Lower lobe of right lung (tissue), 2 donors: ENCODE measurements around the gene S100A6. TPM values are rescaled to one million over a fixed set of nuclear protein-coding genes. Genes with fewer than 3 reads are reported as not detected.
A peak's percentile ranks its signal among the peaks of the same experiment; 100 is the strongest.

Experiments
- ATAC-seq, 2 donors: fragments of 200-7000 bp; cut with Tn5 transposase; one replicate each; pipeline ENCODE4 v1.9.1; 2020 to 2022; ENCODE audit warnings: mild to moderate bottlenecking in 2 of 2, moderate library complexity in 2 of 2
- DNase-seq: peaks from one replicate; pipeline ENCODE4 v3.0.0-alpha.2; 2020
- H3K27ac ChIP-seq: fragments of 200-600 bp; one replicate; pipeline ENCODE4 v1.8.0; 2022
- H3K27me3 ChIP-seq: fragments of 200-600 bp; one replicate; pipeline ENCODE4 v1.8.0; 2022; ENCODE audit warnings: low read depth
- H3K36me3 ChIP-seq: fragments of 200-600 bp; one replicate; pipeline ENCODE4 v1.8.0; 2022; ENCODE audit warnings: mild to moderate bottlenecking
- H3K4me1 ChIP-seq: fragments of 200-600 bp; one replicate; pipeline ENCODE4 v1.8.0; 2022
- H3K4me3 ChIP-seq: fragments of 200-600 bp; one replicate; pipeline ENCODE4 v1.8.0; 2022; ENCODE audit warnings: mild to moderate bottlenecking
- H3K9me3 ChIP-seq: fragments of 200-600 bp; one replicate; pipeline ENCODE4 v1.8.0; 2022
- intact Hi-C: fragments of 100-400 bp; cut with DNase I; formaldehyde crosslinking; loops from one replicate; pipeline ENCODE4 v1.11.0; 2022
- total RNA-seq: library from RNA; stranded (reverse); fragmentation: NEBNext Ultra II Directional; extraction: Animal tissue kit (Norgen Biotek cat#: 25700); gene quantifications from one replicate; pipeline ENCODE4 v1.2.1, GENCODE V29; 2021
- TF ChIP-seq, protein P1 (sequence below): fragments of 200-600 bp; IDR thresholded peaks from one replicate; pipeline ENCODE4 v1.8.0; 2022; ENCODE audit warnings: antibody characterized with exemption, mild to moderate bottlenecking
- donor health status: DM: no; HTN: yes; CAD: no; lungs with severe emphysema.

Gene S100A6
- total RNA-seq, 1 donor from 2014 or later, result 1,109 TPM

DNA sequence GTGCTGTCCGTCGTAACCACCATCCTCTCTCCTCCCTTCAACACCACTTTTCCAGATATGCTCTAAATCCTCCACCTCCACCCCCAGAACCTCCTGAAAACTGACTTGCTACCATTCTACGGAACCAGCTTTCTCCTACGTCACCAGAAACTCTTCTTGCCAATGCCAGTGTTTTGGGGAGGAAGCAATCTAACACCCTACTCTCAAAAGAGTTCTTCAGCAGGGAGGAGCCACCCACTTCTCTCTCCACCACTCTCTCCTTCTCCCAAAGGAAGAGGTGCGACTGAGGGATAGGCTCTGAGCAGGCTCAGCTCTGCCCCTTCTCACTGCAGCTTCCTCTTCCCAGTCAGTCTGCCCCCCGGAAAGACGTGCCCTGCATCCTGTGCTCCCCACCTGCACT lies 35.9 kb upstream of the S100A6 start:
- no peak for DNase-seq
- H3K27ac ChIP-seq, result no peak overlapping the region
- H3K36me3 ChIP-seq, result no peaks in the 10 kb centered on the region
- no peaks in the 10 kb centered on the region for H3K27me3 ChIP-seq
- H3K9me3 ChIP-seq, result no peaks in the 10 kb centered on the region
- no peak overlapping the region for H3K4me3 ChIP-seq
- TF ChIP-seq, protein P1, sequence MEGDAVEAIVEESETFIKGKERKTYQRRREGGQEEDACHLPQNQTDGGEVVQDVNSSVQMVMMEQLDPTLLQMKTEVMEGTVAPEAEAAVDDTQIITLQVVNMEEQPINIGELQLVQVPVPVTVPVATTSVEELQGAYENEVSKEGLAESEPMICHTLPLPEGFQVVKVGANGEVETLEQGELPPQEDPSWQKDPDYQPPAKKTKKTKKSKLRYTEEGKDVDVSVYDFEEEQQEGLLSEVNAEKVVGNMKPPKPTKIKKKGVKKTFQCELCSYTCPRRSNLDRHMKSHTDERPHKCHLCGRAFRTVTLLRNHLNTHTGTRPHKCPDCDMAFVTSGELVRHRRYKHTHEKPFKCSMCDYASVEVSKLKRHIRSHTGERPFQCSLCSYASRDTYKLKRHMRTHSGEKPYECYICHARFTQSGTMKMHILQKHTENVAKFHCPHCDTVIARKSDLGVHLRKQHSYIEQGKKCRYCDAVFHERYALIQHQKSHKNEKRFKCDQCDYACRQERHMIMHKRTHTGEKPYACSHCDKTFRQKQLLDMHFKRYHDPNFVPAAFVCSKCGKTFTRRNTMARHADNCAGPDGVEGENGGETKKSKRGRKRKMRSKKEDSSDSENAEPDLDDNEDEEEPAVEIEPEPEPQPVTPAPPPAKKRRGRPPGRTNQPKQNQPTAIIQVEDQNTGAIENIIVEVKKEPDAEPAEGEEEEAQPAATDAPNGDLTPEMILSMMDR, result no peak
- intact Hi-C loops, result no loop called here
- ATAC-seq, result no peak
- peaks cover 42% of the 10 kb centered on the region for H3K4me1 ChIP-seq

DNA sequence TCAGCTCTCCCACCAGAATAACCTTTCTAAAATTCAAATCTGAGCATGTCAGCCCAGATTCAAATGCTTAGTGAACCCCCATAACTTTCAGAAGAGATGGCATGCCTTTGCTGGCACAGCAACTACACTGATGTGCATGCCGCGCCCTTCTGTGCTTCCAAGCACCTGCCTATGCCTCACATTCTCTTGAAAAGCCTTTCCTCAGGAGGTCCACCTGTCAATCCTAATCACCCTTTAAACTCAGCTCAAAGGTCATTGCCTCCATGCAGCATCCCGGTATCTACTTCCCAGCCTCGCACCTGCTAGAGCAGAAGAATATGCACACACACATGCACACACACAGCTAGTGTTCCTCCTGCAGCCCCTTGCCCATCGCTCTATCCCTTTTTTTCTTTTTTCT lies 35.1 kb upstream of the S100A6 start:
- TF ChIP-seq, protein P1, result no peak
- no peak overlapping the region for H3K27ac ChIP-seq
- no peaks in the 10 kb centered on the region for H3K36me3 ChIP-seq
- no peak for ATAC-seq
- intact Hi-C loops, result no loop called here
- no peaks in the 10 kb centered on the region for H3K27me3 ChIP-seq
- H3K4me3 ChIP-seq, result no peak overlapping the region
- no peak for DNase-seq
- H3K4me1 ChIP-seq, result peaks cover 48% of the 10 kb centered on the region
- H3K9me3 ChIP-seq, result no peaks in the 10 kb centered on the region

DNA sequence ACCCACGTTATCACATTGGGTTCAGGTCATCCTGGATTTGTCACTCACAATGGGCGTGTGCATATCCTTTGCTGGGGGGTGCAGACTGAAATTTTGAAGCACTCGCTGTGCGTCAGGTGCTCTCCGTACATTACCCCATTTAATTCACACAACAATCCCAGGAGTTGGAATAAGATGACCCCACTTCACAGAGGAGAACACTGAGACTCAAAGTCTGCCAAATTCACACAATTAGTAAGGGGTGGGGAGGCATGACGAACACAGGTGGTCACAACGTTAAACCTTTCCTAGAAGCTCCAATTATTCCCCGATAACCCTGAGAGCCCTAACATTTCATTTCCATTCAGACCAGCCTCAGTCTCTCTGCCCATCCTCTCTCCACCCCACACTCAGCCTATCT lies 33.7 kb upstream of the S100A6 start:
- no peak overlapping the region for H3K27ac ChIP-seq
- DNase-seq, result no peak
- no peaks in the 10 kb centered on the region for H3K27me3 ChIP-seq
- intact Hi-C loops, result loop anchor here (5.0 to 10.0 kb wide), 2 partner anchors 37 to 55 kb away; no protein-coding TSS in a partner anchor
- H3K9me3 ChIP-seq, result no peaks in the 10 kb centered on the region
- TF ChIP-seq, protein P1, result no peak
- no peak overlapping the region for H3K4me3 ChIP-seq
- ATAC-seq, result no peak
- no peaks in the 10 kb centered on the region for H3K36me3 ChIP-seq
- H3K4me1 ChIP-seq, result peaks cover 60% of the 10 kb centered on the region

DNA sequence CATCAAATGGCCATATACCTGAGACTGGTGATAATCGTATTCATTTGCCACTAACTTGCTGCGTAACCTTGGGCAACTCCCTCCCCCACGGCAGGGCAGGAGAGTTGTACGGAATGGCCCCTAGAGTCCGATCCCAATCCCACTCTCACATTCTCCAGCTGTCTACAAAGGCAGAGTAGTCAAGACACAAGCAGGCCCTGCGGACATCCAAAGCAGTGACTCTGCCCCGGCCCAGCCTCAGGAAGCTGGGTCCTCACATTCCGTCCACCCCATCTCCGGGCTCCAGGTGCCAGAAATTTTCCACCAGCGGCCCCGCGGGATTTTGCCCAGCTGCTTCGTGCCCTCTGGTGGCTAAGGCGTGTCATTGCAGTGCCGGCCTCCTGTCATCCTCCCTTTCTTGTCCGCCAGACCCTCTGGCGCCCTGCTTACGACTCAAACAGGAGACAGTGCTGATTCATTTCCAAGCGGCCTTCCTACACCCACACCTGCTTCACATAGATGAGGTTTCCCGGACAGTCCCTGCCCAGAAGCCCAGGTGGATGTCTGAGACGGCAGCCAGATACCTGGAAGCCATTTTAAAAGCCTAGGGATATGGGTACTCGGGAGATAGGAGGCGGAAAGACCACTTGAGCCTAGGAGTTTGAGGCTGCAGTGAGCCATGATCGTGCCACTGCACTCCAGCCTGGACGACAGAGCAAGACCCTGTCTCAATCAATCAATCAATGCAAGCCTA lies 32.7 kb upstream of the S100A6 start:
- DNase-seq, result peak; percentile 93
- H3K9me3 ChIP-seq, result no peaks in the 10 kb centered on the region
- peaks cover 56% of the 10 kb centered on the region for H3K4me1 ChIP-seq
- peak overlapping the region; percentile 94 for H3K27ac ChIP-seq
- no peaks in the 10 kb centered on the region for H3K27me3 ChIP-seq
- intact Hi-C loops, result loop anchor here (5.0 to 10.0 kb wide), 2 partner anchors 36 to 54 kb away; no protein-coding TSS in a partner anchor
- TF ChIP-seq, protein P1, result peak; percentile 99
- H3K36me3 ChIP-seq, result no peaks in the 10 kb centered on the region
- peak overlapping the region; percentile 35 for H3K4me3 ChIP-seq
- ATAC-seq, result peak; percentile 30 to 55

DNA sequence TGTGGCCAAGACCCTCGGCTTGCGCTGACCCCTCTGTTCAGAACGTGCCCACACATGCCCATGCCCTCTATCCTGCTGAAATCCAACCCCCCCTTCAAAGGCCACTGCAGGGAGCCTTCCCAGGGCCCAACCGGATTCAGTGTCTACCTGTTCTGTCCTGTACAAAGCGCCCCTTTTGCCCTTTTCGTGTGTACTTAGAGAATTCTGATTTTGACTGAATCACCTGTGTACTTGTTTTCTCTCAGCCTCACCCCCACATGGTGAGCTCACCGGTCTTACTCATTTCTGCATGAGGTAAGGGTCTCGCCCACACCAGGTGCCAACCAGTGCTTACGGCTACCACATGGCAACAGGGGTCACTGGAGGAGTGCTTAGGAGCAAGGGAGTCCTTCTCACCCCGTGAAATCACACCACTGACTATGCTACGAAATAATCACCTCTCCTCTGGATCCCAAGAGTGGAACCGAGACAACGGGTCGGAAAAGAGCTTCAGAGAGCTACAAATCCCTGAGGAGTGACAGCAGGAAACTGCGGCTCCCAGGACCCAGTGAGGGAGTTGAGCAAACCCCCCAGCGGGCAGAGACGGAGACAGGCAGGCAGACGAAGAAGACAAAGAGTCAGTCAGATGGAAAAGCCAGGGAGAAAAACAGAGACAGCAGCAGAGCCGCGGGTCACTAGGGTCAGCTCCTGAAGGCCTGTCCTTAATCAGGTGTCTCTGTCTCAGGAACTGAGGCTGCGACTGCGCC lies 32.0 kb upstream of the S100A6 start:
- ATAC-seq (peak in 1 of 2 donors; percentile 5), DNase-seq (no peak)
- Histone ChIP-seq H3K4me1 (peaks cover 48% of the 10 kb centered on the region), H3K27me3 (no peaks in the 10 kb centered on the region), H3K9me3 (no peaks in the 10 kb centered on the region), H3K4me3 (peak overlapping the region; percentile 35), H3K36me3 (no peaks in the 10 kb centered on the region), H3K27ac (peak overlapping the region; percentile 94)
- intact Hi-C loops, result loop anchor here (5.0 to 10.0 kb wide), 2 partner anchors 35 to 53 kb away; no protein-coding TSS in a partner anchor
- TF ChIP-seq, protein P1, result no peak
